GM12872 (cell line): ENCODE measurements around the gene ATP2C1.

ENCODE experiments used
- TF ChIP-seq, protein P1 (sequence below): IDR thresholded peaks from 3 replicates; pipeline ENCODE4 v1.5.1; 2011; ENCODE audit warnings: low read depth, mild to moderate bottlenecking, low read length, moderate library complexity; ENCODE audit not compliant: insufficient read depth

Gene ATP2C1

DNA sequence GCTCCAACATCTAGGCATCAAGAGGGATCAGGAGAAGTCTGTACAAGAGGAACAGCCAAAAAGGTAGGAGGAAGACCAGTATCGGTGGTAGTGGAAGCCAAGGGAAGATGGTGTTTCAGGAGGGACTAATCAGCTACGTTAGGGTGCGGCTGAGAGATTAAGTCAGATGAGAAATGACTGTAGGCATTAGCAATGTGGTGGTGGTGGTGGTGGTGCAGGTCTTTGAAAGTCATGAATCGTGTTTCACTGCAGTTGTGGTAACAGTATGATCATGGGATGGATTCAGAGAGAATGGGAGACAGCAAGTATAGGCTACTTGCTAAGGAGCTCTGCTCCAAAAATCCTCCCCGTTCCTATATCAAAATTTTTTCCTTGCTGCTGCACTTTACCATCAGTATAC is 97.2 kb downstream of the ATP2C1 start:
- TF ChIP-seq, protein P1, sequence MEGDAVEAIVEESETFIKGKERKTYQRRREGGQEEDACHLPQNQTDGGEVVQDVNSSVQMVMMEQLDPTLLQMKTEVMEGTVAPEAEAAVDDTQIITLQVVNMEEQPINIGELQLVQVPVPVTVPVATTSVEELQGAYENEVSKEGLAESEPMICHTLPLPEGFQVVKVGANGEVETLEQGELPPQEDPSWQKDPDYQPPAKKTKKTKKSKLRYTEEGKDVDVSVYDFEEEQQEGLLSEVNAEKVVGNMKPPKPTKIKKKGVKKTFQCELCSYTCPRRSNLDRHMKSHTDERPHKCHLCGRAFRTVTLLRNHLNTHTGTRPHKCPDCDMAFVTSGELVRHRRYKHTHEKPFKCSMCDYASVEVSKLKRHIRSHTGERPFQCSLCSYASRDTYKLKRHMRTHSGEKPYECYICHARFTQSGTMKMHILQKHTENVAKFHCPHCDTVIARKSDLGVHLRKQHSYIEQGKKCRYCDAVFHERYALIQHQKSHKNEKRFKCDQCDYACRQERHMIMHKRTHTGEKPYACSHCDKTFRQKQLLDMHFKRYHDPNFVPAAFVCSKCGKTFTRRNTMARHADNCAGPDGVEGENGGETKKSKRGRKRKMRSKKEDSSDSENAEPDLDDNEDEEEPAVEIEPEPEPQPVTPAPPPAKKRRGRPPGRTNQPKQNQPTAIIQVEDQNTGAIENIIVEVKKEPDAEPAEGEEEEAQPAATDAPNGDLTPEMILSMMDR, result no peak

DNA sequence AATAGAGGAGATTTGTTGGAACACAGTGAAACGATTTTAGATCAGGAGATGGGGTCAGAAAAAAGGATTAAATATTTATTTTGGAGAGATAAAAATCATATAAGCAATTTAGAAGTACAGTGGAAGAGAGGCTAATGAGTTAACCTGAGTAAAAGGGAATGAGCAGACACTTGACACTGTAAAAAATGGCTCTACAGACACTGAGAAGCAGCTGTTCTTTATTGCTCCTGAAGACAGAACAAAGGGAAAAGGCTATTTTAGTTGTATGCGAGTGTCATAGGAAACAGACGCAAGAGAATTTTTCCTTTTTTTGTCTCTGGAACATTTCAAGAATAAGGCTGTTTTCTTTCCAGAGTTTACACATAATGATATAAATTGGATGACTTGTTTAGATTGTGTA is 98.5 kb downstream of the ATP2C1 start:
- TF ChIP-seq, protein P1, result no peak

DNA sequence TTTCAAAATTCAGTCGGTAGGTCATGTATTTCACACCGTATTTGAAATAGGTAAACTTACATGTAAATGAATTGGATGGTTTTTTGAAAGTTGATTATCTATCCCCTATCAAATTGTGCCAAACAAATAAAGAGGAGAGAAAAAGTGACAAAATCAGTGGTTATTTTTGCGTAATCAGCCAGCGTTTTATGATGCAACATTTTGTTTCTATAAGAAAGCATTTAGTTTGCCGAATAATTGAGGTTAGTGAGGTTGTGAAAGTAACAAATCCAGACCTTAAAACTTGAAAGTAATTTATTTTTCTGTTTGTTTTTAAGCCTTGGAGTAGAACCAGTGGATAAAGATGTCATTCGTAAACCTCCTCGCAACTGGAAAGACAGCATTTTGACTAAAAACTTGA is 103.4 kb downstream of the ATP2C1 start:
- TF ChIP-seq, protein P1, result no peak

DNA sequence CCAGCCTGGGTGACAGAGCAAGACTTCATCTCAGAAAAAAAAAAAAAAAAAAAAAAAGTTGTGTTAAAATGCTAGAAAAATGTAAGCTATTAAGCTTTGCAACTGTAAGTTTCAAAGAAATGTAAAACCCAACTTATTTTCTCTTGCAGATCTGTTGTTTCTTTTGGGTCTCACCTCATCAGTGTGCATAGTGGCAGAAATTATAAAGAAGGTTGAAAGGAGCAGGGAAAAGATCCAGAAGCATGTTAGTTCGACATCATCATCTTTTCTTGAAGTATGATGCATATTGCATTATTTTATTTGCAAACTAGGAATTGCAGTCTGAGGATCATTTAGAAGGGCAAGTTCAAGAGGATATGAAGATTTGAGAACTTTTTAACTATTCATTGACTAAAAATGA is 107.2 kb downstream of the ATP2C1 start:
- TF ChIP-seq, protein P1, result no peak

DNA sequence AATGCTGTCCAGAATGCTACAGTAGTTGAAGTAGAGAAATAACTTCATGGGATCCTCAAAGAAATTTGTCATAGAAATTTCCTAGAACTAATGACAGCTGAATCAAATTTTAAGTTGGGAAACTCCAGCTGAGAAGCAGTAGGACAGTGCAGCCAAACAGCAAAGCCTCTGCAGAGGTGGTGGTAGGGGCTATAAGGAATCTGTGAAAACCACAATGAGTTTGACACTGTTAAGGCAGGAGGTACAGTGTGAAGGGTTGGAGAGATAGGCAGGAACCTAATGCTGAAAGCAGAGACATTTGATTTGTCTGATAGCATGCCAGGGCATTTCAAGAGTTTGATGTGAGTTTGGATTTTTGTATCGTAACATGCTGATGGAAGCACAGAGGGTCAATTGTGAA is 110.7 kb downstream of the ATP2C1 start:
- TF ChIP-seq, protein P1, result no peak

DNA sequence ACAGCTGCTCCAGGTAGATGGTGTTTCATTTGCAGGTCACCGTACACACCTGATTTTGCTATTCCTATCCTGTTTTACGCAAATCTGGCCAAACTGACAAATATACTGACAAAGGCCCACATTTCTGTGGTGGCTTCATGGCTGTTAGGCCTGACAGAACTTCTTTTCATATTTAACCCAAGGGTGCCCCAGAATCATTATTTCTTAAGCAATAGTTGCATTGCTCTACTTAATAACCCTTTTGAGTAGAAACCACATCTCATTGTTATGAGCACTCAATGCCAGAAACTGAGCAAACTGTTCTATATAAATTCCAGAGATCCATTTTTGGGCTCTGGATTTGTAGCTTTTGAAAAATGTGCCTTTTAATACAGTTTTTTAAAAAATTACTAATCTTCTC is 113.4 kb downstream of the ATP2C1 start:
- TF ChIP-seq, protein P1, result no peak

DNA sequence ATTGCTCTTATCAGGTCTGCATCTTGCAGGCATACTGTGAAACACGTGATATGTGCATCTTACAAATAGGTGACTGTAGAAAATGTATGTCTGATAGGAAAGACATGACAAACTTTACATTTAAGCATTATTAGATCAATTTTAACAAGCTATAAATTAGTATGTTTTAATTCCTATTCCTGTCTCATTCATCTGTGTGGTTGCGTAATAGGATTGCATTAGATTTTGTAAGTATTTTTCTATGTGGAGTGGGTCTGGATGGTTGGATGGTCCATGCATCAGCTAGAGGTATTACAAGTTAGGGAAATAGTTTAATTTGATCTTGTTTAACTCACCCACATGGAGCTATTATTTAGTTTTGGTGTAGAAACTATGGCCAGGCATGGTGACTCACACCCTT is 113.9 kb downstream of the ATP2C1 start:
- TF ChIP-seq, protein P1, result no peak

DNA sequence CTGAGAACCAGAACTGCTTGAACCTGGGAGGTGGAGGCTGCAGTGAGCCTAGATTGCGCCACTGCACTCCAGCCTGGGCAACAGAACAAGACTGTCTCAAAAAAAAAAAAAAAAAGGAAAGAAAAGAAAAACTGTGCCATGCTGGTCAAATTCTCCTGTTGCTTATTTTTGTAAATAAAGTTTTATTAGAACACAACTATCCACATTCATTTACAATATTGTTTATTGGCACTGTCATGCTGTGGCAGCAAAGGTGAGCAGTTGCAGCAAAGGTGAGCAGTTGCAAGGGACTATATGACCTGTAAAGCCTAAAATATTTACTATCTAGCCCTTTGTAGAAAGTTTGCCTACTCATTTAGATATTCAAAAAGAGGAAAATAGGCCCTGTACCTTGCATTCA is 114.4 kb downstream of the ATP2C1 start:
- TF ChIP-seq, protein P1, result no peak
